ENCODE results near the gene NEGR1.

DNA sequence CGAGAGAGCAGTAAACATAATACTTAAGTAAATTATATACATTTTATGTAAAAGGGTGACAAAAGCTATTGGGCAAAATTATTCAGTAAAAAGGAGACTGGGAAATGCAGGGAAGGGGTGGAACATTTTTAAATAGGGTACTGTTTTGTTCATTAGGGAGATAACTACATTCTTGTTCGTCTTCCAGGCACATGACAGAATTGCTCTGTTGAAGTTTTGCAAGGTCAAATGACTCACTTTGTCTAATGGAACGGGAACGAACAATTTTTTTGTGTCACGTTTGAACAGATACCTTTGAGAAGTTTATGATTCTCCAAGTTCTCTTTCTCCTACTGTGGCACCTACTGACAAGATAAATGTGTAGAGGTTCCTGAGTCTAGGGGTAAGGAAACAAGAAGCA lies 819.2 kb downstream of the NEGR1 start:
- TF ChIP-seq CTCF (IDR thresholded peaks at IDR 0.05; ENCODE audit: low read depth, low read length, missing input control), result no peak
- no peak for TF ChIP-seq REST (IDR thresholded peaks at IDR 0.05)
